HCT116 (cell line): ENCODE results near the gene MEOX1. TPM values are rescaled to one million over a fixed set of nuclear protein-coding genes. Genes with fewer than 3 reads are reported as not detected.

Experiments
- ATAC-seq: fragments of 200-7000 bp; cut with Tn5 transposase; 2 replicates; pipeline ENCODE4 v1.9.1; 2020; ENCODE audit warnings: mild to moderate bottlenecking, moderate library complexity
- BruUV-seq: library from RNA; stranded (reverse); fragments of 400-500 nt; replicated peaks from 2 replicates; lab custom pipeline; 2021; lab: Mats Ljungman, UMichigan
- CTCF ChIA-PET: fragments of 300-600 bp; sonication (Branson Sonifier 250); formaldehyde crosslinking; loops from one replicate; lab custom pipeline; 2021; ENCODE audit warnings: antibody characterized with exemption; lab: Charles Lee
- POLR2A ChIA-PET: fragments of 300-600, 350-600 bp; sonication (Branson Sonifier 250); formaldehyde crosslinking; loops from one replicate; lab custom pipeline; 2021; ENCODE audit warnings: antibody characterized with exemption; lab: Charles Lee
- RAD21 ChIA-PET, 2 experiments: fragments of 300-600 bp; sonication (Branson Sonifier 250); formaldehyde crosslinking; loops; one replicate each; lab custom pipeline; 2023; ENCODE audit warnings: low total read pairs in 2 of 2; ENCODE audit not compliant: uncharacterized antibody in 2 of 2, unreplicated experiment in 2 of 2, low non-redundant PET in 1 of 2; lab: Charles Lee
- DNase-seq: peaks from one replicate; pipeline ENCODE4 v3.0.0-alpha.2; 2010; ENCODE audit warnings: low read depth, low spot score
- H2AFZ ChIP-seq: fragments of 200-600 bp; shearing (Covaris generic), sonication (generic); 2 replicates; pipeline ENCODE4 v1.6.1; 2017; ENCODE audit warnings: low read depth, mixed run types, mixed read lengths, antibody characterized with exemption, low read length; ENCODE audit not compliant: poor library complexity, severe bottlenecking
- H3K27ac ChIP-seq: 2 replicates; pipeline ENCODE4 v1.5.1; 2012; ENCODE audit warnings: low read depth, low read length
- H3K27me3 ChIP-seq: fragments of 200-600 bp; sonication (generic); 2 replicates; pipeline ENCODE4 v1.6.1; 2016; ENCODE audit warnings: mixed run types, low read length, mixed read lengths; ENCODE audit not compliant: insufficient read depth
- H3K36me3 ChIP-seq, 2 experiments: fragments of 200-500 bp in 1 of 2; fragments of 200-600 bp in 1 of 2; sonication (Bioruptor generic) in 1 of 2; sonication (generic) in 1 of 2; 2 replicates each; pipeline versions ENCODE4 v1.5.1 to v1.6.1; 2014 to 2016; ENCODE audit warnings: low read length in 2 of 2, inconsistent platforms in 1 of 2, mixed read lengths in 1 of 2, mixed run types in 1 of 2; ENCODE audit not compliant: insufficient read depth in 2 of 2, control insufficient read depth in 1 of 2
- H3K4me1 ChIP-seq, 2 experiments: fragments of 200-600 bp in 1 of 2; sonication (generic) in 1 of 2; 2 replicates each; pipeline versions ENCODE4 v1.5.1 to v1.6.1; 2012 to 2017; ENCODE audit warnings: low read length in 2 of 2, inconsistent platforms in 1 of 2, mild to moderate bottlenecking in 1 of 2, mixed read lengths in 1 of 2, mixed run types in 1 of 2, moderate library complexity in 1 of 2; ENCODE audit not compliant: insufficient read depth in 2 of 2, control insufficient read depth in 1 of 2
- H3K4me2 ChIP-seq: fragments of 200-600 bp; sonication (generic); 2 replicates; pipeline ENCODE4 v1.6.1; 2017; ENCODE audit warnings: mixed run types, low read length, mixed read lengths
- H3K4me3 ChIP-seq, 2 experiments: fragments of 200-600 bp in 1 of 2; sonication (generic) in 1 of 2; replicated peaks in 1 of 2; 2 replicates each; pipeline ENCODE4 v1.5.1; 2011 to 2016; ENCODE audit warnings: low read length in 2 of 2, control low read depth in 1 of 2, low read depth in 1 of 2, mild to moderate bottlenecking in 1 of 2, mixed read lengths in 1 of 2, mixed run types in 1 of 2
- H3K79me2 ChIP-seq: fragments of 200-600 bp; sonication (generic); 2 replicates; pipeline ENCODE4 v1.6.1; 2017; ENCODE audit warnings: mild to moderate bottlenecking, mixed run types, low read length, moderate library complexity, mixed read lengths; ENCODE audit not compliant: insufficient read depth
- H3K9ac ChIP-seq: fragments of 200-600 bp; sonication (generic); 2 replicates; pipeline ENCODE4 v1.6.1; 2016; ENCODE audit warnings: low read length, mixed read lengths
- H3K9me2 ChIP-seq: fragments of 200-600 bp; sonication (generic), shearing (Covaris generic); 2 replicates; pipeline ENCODE4 v1.6.1; 2017; ENCODE audit warnings: mixed run types, mild to moderate bottlenecking, moderate library complexity; ENCODE audit not compliant: insufficient read depth
- H3K9me3 ChIP-seq, 2 experiments: fragments of 200-500 bp in 1 of 2; fragments of 200-600 bp in 1 of 2; sonication (Bioruptor generic) in 1 of 2; sonication (generic) in 1 of 2; 2 replicates each; pipeline ENCODE4 v1.6.1; 2014 to 2017; ENCODE audit warnings: low read length in 2 of 2, mixed read lengths in 2 of 2, inconsistent platforms in 1 of 2, low read depth in 1 of 2, mild to moderate bottlenecking in 1 of 2, mixed run types in 1 of 2, moderate library complexity in 1 of 2; ENCODE audit not compliant: control insufficient read depth in 1 of 2, insufficient read depth in 1 of 2
- H4K20me1 ChIP-seq: fragments of 200-600 bp; sonication (generic), shearing (Covaris generic); 2 replicates; pipeline ENCODE4 v1.6.1; 2017; ENCODE audit warnings: mixed run types, mild to moderate bottlenecking, moderate library complexity; ENCODE audit not compliant: insufficient read depth
- CBX3 ChIP-seq: IDR thresholded peaks from 2 replicates; pipeline ENCODE4 v1.6.1; 2012; ENCODE audit warnings: low read depth
- CEBPB ChIP-seq: IDR thresholded peaks from 2 replicates; pipeline ENCODE4 v1.6.1; 2012; ENCODE audit warnings: low read depth
- CTCF ChIP-seq, 3 experiments: fragments of 200-600 bp in 1 of 3; sonication (generic) in 1 of 3; IDR thresholded peaks in 2 of 3; conservative IDR thresholded peaks in 1 of 3; 2 replicates each; pipeline ENCODE4 v1.5.1; 2012 to 2017; ENCODE audit warnings: low read depth in 2 of 3, low read length in 2 of 3, antibody characterized with exemption in 1 of 3, borderline replicate concordance in 1 of 3, control low read depth in 1 of 3, mild to moderate bottlenecking in 1 of 3, mixed read lengths in 1 of 3, mixed run types in 1 of 3, moderate library complexity in 1 of 3; ENCODE audit not compliant: insufficient read depth in 1 of 3
- EZH2 ChIP-seq: fragments of 200-600 bp; sonication (generic); IDR thresholded peaks from 2 replicates; pipeline ENCODE4 v1.6.1; 2017; ENCODE audit warnings: antibody characterized with exemption, mixed run types
- EZH2phosphoT487 ChIP-seq: fragments of 200-600 bp; IDR thresholded peaks from 2 replicates; pipeline ENCODE4 v1.6.1; 2018; ENCODE audit warnings: antibody characterized with exemption, borderline replicate concordance
- JUND ChIP-seq: IDR thresholded peaks from 2 replicates; pipeline ENCODE4 v1.6.1; 2012
- POLR2AphosphoS5 ChIP-seq: IDR thresholded peaks from 2 replicates; pipeline ENCODE4 v1.6.1; 2011; ENCODE audit warnings: mild to moderate bottlenecking, low read depth, low read length, moderate library complexity
- SP1 ChIP-seq: IDR thresholded peaks from 2 replicates; pipeline ENCODE4 v1.6.1; 2012; ENCODE audit warnings: low read depth
- ZNF274 ChIP-seq: fragments of 200-500 bp; sonication (Bioruptor generic); IDR thresholded peaks from 2 replicates; pipeline ENCODE4 v1.6.1; 2014; ENCODE audit warnings: mild to moderate bottlenecking, low read depth, low read length, inconsistent platforms
- intact Hi-C: fragments of 100-400 bp; cut with micrococcal nuclease; formaldehyde crosslinking; loops from 2 replicates; pipeline ENCODE4 v1.10.0; 2022
- total RNA-seq: library from RNA; stranded (reverse); gene quantifications from one replicate; pipeline ENCODE4 v1.2.1, GENCODE V29; 2021; ENCODE audit not compliant: unreplicated experiment

Gene MEOX1
- total RNA-seq, 1 experiment from 2014 or later: not detected

DNA sequence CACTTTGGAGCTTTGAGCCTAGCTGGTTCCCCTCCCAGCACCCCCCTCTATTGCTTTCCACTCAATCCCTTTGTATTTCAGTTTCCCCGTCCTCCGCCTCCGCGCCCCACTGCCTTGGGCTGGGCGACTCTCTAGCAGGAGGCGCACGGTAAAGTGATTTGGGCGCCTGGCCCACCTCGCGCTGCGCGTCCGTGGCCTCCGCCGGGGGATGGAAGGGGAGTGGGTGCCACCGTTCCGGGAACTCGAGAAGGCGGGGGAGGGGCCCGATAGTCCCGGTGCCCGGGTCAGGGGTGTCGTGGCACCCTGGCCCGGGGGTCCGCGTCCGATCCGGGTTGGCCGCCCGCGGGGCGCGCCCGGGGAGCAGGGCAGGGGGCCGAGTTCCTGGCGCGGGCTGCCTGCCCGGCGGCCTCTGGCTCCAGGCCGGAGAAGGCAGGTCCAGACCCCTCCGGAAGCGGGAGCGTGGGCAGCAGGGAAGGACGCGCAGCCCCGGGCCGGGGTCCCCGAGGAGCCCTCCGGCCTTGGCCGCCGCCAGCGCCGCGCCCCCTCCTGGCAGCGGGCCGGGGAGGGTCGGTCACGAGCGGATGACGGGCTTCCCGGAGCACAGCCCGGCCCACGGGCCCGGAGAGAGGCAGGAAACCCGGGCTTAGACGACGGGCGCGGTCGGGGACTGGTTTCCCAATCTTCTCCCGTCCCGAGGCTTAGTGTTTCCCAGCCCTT is 15.8 kb downstream of the MEOX1 start:
- no TSS peak for BruUV-seq

More for the DNA sequence above, 15.8 kb downstream of the MEOX1 start:
- RAD21 ChIA-PET: no interaction called here
- ATAC-seq (no peak), DNase-seq (no peak)
- H4K20me1 ChIP-seq: no peaks in the 10 kb centered on the region
- no peaks in the 10 kb centered on the region for H3K27me3 ChIP-seq
- no peak overlapping the region for H3K4me3 ChIP-seq
- H3K9me2 ChIP-seq: no peaks in the 10 kb centered on the region
- POLR2A ChIA-PET: interaction anchor here (0.6 kb wide), 1 partner anchor 36 kb away, joined by 3 read pairs; no protein-coding TSS in a partner anchor
- TF ChIP-seq POLR2AphosphoS5 (no peak), SP1 (no peak), ZNF274 (no peak), EZH2phosphoT487 (no peak), JUND (no peak), CBX3 (no peak), EZH2 (no peak), CTCF (IDR thresholded peaks at IDR 0.05 in 2 of 3, conservative IDR thresholded peaks at IDR 0.05 in 1 of 3; ENCODE audit: borderline replicate concordance in 1 of 3, insufficient read depth in 1 of 3, low read depth in 2 of 3, low read length in 2 of 3) (no peak), CEBPB (no peak)
- H3K27ac ChIP-seq: no peak overlapping the region
- intact Hi-C loops: no loop called here
- no peak overlapping the region for H3K4me2 ChIP-seq
- CTCF ChIA-PET: no interaction called here
- H3K79me2 ChIP-seq: no peaks in the 10 kb centered on the region
- H3K9ac ChIP-seq: no peak overlapping the region
- H3K4me1 ChIP-seq: no peaks in the 10 kb centered on the region
- no peaks in the 10 kb centered on the region for H3K9me3 ChIP-seq
- H2AFZ ChIP-seq: no peak overlapping the region
- no peaks in the 10 kb centered on the region for H3K36me3 ChIP-seq
